ENCODE data around the gene MRPL20.

GRCh38 chr1:1364266-1364665 lies 42.8 kb downstream of the MRPL20 start:
- no peak for TF ChIP-seq CTCF (conservative IDR thresholded peaks at IDR 0.05)
- no peak for TF ChIP-seq EZH2 (IDR thresholded peaks at IDR 0.05; ENCODE audit: low read depth)

Data from PC-9 (cell line).